PC-9 (cell line): ENCODE data around the gene UST.

ENCODE experiments used
- CTCF ChIP-seq: fragments of 200-600 bp; sonication (generic); conservative IDR thresholded peaks from 2 replicates; pipeline ENCODE4 v1.6.1; 2017; ENCODE audit warnings: mixed run types, antibody characterized with exemption, mild to moderate bottlenecking, moderate library complexity
- EZH2 ChIP-seq: fragments of 200-600 bp; sonication (generic); IDR thresholded peaks from 2 replicates; pipeline ENCODE4 v1.8.0; 2017; ENCODE audit warnings: antibody characterized with exemption, low read depth

GRCh38 chr6:148837941-148838340 is 91.1 kb downstream of the UST start:
- no peak for TF ChIP-seq EZH2
- no peak for TF ChIP-seq CTCF
